MM.1S (cell line): ENCODE results near the gene WDR41.

Experiments
- DNase-seq: peaks from one replicate; pipeline ENCODE4 v3.0.0-alpha.2; 2015
- H2AFZ ChIP-seq: fragments of 300-600 bp; sonication (generic); 2 replicates; pipeline ENCODE4 v1.6.0; 2016; ENCODE audit warnings: antibody characterized with exemption, low read length
- H3F3A ChIP-seq: fragments of 300-600 bp; sonication (generic); 2 replicates; pipeline ENCODE4 v1.6.1; 2016; ENCODE audit warnings: mild to moderate bottlenecking, antibody characterized with exemption, low read length, moderate library complexity, mixed read lengths; ENCODE audit not compliant: insufficient read depth
- H3K27ac ChIP-seq: fragments of 300-600 bp; sonication (generic); 2 replicates; pipeline ENCODE4 v1.5.1; 2016; ENCODE audit warnings: mild to moderate bottlenecking, low read length
- H3K27me3 ChIP-seq: fragments of 300-600 bp; sonication (generic); replicated peaks from 2 replicates; pipeline ENCODE4 v1.6.0; 2016; ENCODE audit warnings: low read length; ENCODE audit not compliant: insufficient read depth
- H3K36me3 ChIP-seq: fragments of 300-600 bp; sonication (generic); replicated peaks from 2 replicates; pipeline ENCODE4 v1.6.1; 2016; ENCODE audit warnings: mild to moderate bottlenecking, low read length, mixed read lengths; ENCODE audit not compliant: insufficient read depth
- H3K4me1 ChIP-seq: fragments of 300-600 bp; sonication (generic); 2 replicates; pipeline ENCODE4 v1.6.1; 2016; ENCODE audit warnings: low read length, mixed read lengths
- H3K4me2 ChIP-seq: fragments of 300-600 bp; sonication (generic); 2 replicates; pipeline ENCODE4 v1.6.0; 2016; ENCODE audit warnings: low read depth, low read length
- H3K4me3 ChIP-seq: fragments of 300-600 bp; sonication (generic); 2 replicates; pipeline ENCODE4 v1.5.1; 2016; ENCODE audit warnings: low read length, mixed read lengths
- H3K79me2 ChIP-seq: fragments of 300-600 bp; sonication (generic); 2 replicates; pipeline ENCODE4 v1.6.1; 2016; ENCODE audit warnings: mixed run types, low read length, mixed read lengths
- H3K9ac ChIP-seq: fragments of 300-600 bp; sonication (generic); 2 replicates; pipeline ENCODE4 v1.6.1; 2016; ENCODE audit warnings: low read length, mixed read lengths
- H3K9me2 ChIP-seq: fragments of 300-600 bp; sonication (generic); replicated peaks from 2 replicates; pipeline ENCODE4 v1.6.1; 2016; ENCODE audit warnings: mild to moderate bottlenecking, low read length, mixed read lengths; ENCODE audit not compliant: insufficient read depth
- H3K9me3 ChIP-seq: fragments of 300-600 bp; sonication (generic); replicated peaks from 2 replicates; pipeline ENCODE4 v1.6.1; 2016; ENCODE audit warnings: mild to moderate bottlenecking, low read length, mixed read lengths; ENCODE audit not compliant: insufficient read depth
- H4K20me1 ChIP-seq: fragments of 300-600 bp; sonication (generic); 2 replicates; pipeline ENCODE4 v1.6.1; 2016; ENCODE audit warnings: mild to moderate bottlenecking, low read length, moderate library complexity, mixed read lengths; ENCODE audit not compliant: insufficient read depth
- CTCF ChIP-seq: fragments of 300-600 bp; sonication (generic); IDR thresholded peaks from 2 replicates; pipeline ENCODE4 v1.5.1; 2016; ENCODE audit warnings: antibody characterized with exemption, low read length, mixed read lengths
- EZH2 ChIP-seq: fragments of 300-600 bp; sonication (generic); optimal IDR thresholded peaks from 2 replicates; pipeline ENCODE3; 2017; ENCODE audit warnings: low read depth, mild to moderate bottlenecking, antibody characterized with exemption, low read length, mixed read lengths
- EZH2phosphoT487 ChIP-seq: fragments of 300-600 bp; sonication (generic); IDR thresholded peaks from 2 replicates; pipeline ENCODE4 v1.6.1; 2018; ENCODE audit warnings: antibody characterized with exemption, low read length

WDR41 gene, protein sequence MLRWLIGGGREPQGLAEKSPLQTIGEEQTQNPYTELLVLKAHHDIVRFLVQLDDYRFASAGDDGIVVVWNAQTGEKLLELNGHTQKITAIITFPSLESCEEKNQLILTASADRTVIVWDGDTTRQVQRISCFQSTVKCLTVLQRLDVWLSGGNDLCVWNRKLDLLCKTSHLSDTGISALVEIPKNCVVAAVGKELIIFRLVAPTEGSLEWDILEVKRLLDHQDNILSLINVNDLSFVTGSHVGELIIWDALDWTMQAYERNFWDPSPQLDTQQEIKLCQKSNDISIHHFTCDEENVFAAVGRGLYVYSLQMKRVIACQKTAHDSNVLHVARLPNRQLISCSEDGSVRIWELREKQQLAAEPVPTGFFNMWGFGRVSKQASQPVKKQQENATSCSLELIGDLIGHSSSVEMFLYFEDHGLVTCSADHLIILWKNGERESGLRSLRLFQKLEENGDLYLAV

DNA sequence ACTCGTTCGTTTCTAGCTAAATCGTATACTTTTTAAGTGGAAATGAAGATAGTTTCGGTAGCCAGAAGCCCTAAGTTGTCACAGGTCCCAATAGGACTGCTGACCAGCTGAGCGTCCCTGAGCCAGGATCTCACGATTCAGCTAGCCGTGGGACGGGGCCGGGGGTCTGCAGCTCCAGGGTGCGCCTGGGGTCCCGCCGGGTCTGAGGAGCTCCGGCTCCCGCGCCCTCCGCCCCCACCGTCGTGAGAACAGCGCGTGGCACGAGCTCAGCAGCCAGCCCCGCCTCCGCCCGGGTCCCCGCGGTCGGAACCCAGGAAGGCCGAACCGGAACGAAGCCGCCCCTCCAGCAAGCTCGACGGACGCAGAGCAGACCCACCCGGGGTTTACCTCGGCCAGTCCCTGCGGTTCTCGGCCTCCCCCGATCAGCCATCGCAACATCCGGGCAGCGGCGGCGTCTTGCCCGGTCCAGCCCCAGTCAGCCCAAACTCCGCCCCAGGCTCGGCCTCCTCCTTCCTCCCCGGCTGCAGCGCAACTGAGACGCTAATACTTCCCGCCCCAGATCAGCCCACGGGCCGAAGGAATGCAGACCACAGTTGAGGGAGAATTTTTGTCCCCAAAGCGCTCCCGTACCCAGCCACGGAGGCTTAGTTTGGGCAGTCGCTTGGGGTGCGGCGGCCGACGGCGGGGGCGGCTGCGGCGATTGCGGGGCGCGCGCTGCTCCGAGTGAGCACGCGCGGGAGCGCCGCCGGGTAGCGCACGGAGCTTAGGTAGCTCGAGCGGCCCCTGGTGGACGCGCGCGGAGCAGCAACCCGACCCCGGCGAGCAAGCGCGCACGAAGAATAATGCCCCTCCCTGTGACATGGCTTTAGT lies at the start of gene WDR41:
Gene WDR41, minus strand, starts transcription at position 534 of the 870 bp plus-strand sequence. Its CDS starts 96 bp downstream, at position 438.
- peak within 1 kb of the TSS; percentile 59 for H3K4me2 ChIP-seq
- no peaks in the 10 kb centered on the region for H3K9me3 ChIP-seq
- H3K9me2 ChIP-seq, result no peaks in the 10 kb centered on the region
- peak within 1 kb of the TSS; percentile 95 for H3K4me3 ChIP-seq
- peak; percentile 92 for DNase-seq
- TF ChIP-seq CTCF (peak; percentile 82), EZH2phosphoT487 (no peak)
- H3K9ac ChIP-seq, result peak within 1 kb of the TSS; percentile 84
- no peaks in the 10 kb centered on the region for H4K20me1 ChIP-seq
- H3F3A ChIP-seq, result peaks cover 10% of the 10 kb centered on the region
- H3K27ac ChIP-seq, result peak within 1 kb of the TSS; percentile 85
- H3K79me2 ChIP-seq, result no peaks in the 10 kb centered on the region
- peak within 1 kb of the TSS; percentile 95 for H2AFZ ChIP-seq
- H3K27me3 ChIP-seq, result no peaks in the 10 kb centered on the region
- no peaks in the 10 kb centered on the region for H3K36me3 ChIP-seq
- H3K4me1 ChIP-seq, result peaks cover 5% of the 10 kb centered on the region; the same call in 1 of the 2 replicates

- Histone ChIP-seq H3K4me1 (no peaks in the 10 kb centered on the region), H3K4me3 (no peak overlapping the region), H3K9me2 (no peaks in the 10 kb centered on the region), H3K4me2 (no peak overlapping the region), H3K9me3 (no peaks in the 10 kb centered on the region), H3K79me2 (no peaks in the 10 kb centered on the region), H3K27me3 (no peaks in the 10 kb centered on the region), H4K20me1 (no peaks in the 10 kb centered on the region), H3K36me3 (no peaks in the 10 kb centered on the region), H3K27ac (no peak overlapping the region), H3K9ac (no peak overlapping the region), H2AFZ (no peak overlapping the region), H3F3A (no peaks in the 10 kb centered on the region)
- DNase-seq, result no peak
- TF ChIP-seq EZH2 (no peak), CTCF (no peak), EZH2phosphoT487 (no peak)
Observed at GRCh38 chr5:77531297-77531696, 39.2 kb upstream of the WDR41 start.

- Histone ChIP-seq H3K27ac (no peak overlapping the region), H4K20me1 (no peaks in the 10 kb centered on the region), H3K27me3 (no peaks in the 10 kb centered on the region), H3K79me2 (no peaks in the 10 kb centered on the region), H3K36me3 (no peaks in the 10 kb centered on the region), H2AFZ (no peak overlapping the region), H3K4me1 (no peaks in the 10 kb centered on the region), H3K4me2 (no peak overlapping the region), H3K9ac (no peak overlapping the region), H3K4me3 (no peak overlapping the region), H3K9me2 (no peaks in the 10 kb centered on the region), H3K9me3 (no peaks in the 10 kb centered on the region), H3F3A (no peaks in the 10 kb centered on the region)
- TF ChIP-seq CTCF (peak; percentile 26), EZH2phosphoT487 (no peak)
- peak; percentile 9 for DNase-seq
Observed at GRCh38 chr5:77518304-77518703, 26.2 kb upstream of the WDR41 start.
